Mesendoderm (in vitro differentiated cells): Measurements from ENCODE around the gene RFX4.

ENCODE experiments used
- DNase-seq: peaks from one replicate; pipeline ENCODE4 v3.0.0; 2013
- H2AK5ac ChIP-seq: 2 replicates; pipeline ENCODE4 v1.6.1; 2013; ENCODE audit warnings: low read length, inconsistent platforms
- H2BK120ac ChIP-seq: 2 replicates; pipeline ENCODE4 v1.6.1; 2013; ENCODE audit warnings: low read depth, mild to moderate bottlenecking, low read length, moderate library complexity, mixed read lengths
- H2BK15ac ChIP-seq: replicated peaks from 2 replicates; pipeline ENCODE4 v1.6.1; 2013; ENCODE audit warnings: low read depth, mild to moderate bottlenecking, moderate library complexity
- H2BK5ac ChIP-seq: 2 replicates; pipeline ENCODE4 v1.6.1; 2013; ENCODE audit warnings: low read length, inconsistent platforms
- H3K18ac ChIP-seq: 2 replicates; pipeline ENCODE4 v1.6.1; 2013; ENCODE audit warnings: mild to moderate bottlenecking, low read length, mixed read lengths
- H3K23ac ChIP-seq: one replicate; pipeline ENCODE4 v1.6.1; 2013; ENCODE audit warnings: low read length
- H3K27ac ChIP-seq: 2 replicates; pipeline ENCODE4 v1.5.1; 2013; ENCODE audit warnings: low read depth, mild to moderate bottlenecking, inconsistent platforms, low read length, moderate library complexity
- H3K27me3 ChIP-seq: 2 replicates; pipeline ENCODE4 v1.6.1; 2013; ENCODE audit warnings: low read length, control low read depth, mild to moderate bottlenecking, inconsistent platforms; ENCODE audit not compliant: insufficient read depth, poor library complexity
- H3K36me3 ChIP-seq: 2 replicates; pipeline ENCODE4 v1.6.1; 2013; ENCODE audit warnings: low read length, inconsistent platforms; ENCODE audit not compliant: control insufficient read depth, insufficient read depth
- H3K4ac ChIP-seq: one replicate; pipeline ENCODE4 v1.6.1; 2013; ENCODE audit warnings: low read depth, mild to moderate bottlenecking, low read length, moderate library complexity
- H3K4me1 ChIP-seq: 2 replicates; pipeline ENCODE4 v1.6.1; 2013; ENCODE audit warnings: low read depth, low read length, inconsistent platforms; ENCODE audit not compliant: control insufficient read depth
- H3K4me2 ChIP-seq: 2 replicates; pipeline ENCODE4 v1.6.1; 2013; ENCODE audit warnings: low read length
- H3K4me3 ChIP-seq: 2 replicates; pipeline ENCODE4 v1.5.1; 2013; ENCODE audit warnings: mild to moderate bottlenecking, low read length
- H3K56ac ChIP-seq: one replicate; pipeline ENCODE4 v1.6.1; 2013; ENCODE audit warnings: low read length
- H3K79me1 ChIP-seq: 2 replicates; pipeline ENCODE4 v1.6.1; 2013; ENCODE audit warnings: low read length, inconsistent platforms
- H3K79me2 ChIP-seq: 2 replicates; pipeline ENCODE4 v1.6.1; 2013; ENCODE audit warnings: mild to moderate bottlenecking, low read length; ENCODE audit not compliant: control insufficient read depth, insufficient read depth
- H3K9ac ChIP-seq: 2 replicates; pipeline ENCODE4 v1.6.1; 2013; ENCODE audit warnings: low read length, inconsistent platforms
- H4K5ac ChIP-seq: one replicate; pipeline ENCODE4 v1.6.1; 2013; ENCODE audit warnings: low read length
- H4K8ac ChIP-seq: one replicate; pipeline ENCODE4 v1.6.1; 2013; ENCODE audit warnings: low read depth, mild to moderate bottlenecking, control low read depth, low read length, moderate library complexity
- WGBS: extraction: QIAGEN DNeasy Blood & Tissue Kit; methylation state at CpG from one replicate; pipeline ENCODE4 v1.1.7; 2013; ENCODE audit warnings: low lambda C conversion rate, missing lambda C conversion rate; ENCODE audit not compliant: insufficient coverage; ENCODE audit errors: extremely low coverage; 5-methylcytosine and 5-hydroxymethylcytosine counted together

RFX4 gene

DNA sequence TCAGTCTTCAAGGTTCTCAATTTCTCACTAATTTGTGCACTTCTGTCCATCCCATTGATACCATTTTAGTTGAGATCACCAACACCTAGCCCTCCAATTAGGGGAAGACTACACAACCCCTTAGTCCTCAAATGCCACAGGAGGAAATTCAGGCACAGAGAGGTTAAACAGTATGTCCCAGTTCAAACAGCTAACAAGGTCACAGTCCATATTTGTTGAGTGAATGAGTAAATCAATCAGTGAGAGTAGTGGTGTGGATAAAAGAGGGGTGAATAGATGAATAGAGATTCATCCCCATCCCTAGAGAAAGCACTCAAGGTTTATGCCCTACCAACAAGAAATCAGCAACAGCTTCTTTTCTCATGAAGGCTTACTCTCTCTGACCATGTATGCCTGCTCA lies 97.5 kb downstream of the RFX4 start:
- no peak overlapping the region for H2AK5ac ChIP-seq
- no peak overlapping the region for H3K18ac ChIP-seq
- H3K4me3 ChIP-seq: no peak overlapping the region
- no peak overlapping the region for H3K4ac ChIP-seq
- no peaks in the 10 kb centered on the region for H3K79me1 ChIP-seq
- no peak overlapping the region for H2BK15ac ChIP-seq
- H2BK120ac ChIP-seq: no peak overlapping the region
- no peak overlapping the region for H3K27ac ChIP-seq
- no peak overlapping the region for H4K5ac ChIP-seq
- no peak for DNase-seq
- H3K56ac ChIP-seq: no peak overlapping the region
- no peak overlapping the region for H2BK5ac ChIP-seq
- no peak overlapping the region for H4K8ac ChIP-seq
- H3K27me3 ChIP-seq: no peaks in the 10 kb centered on the region
- H3K79me2 ChIP-seq: no peaks in the 10 kb centered on the region
- no peaks in the 10 kb centered on the region for H3K36me3 ChIP-seq
- H3K9ac ChIP-seq: no peak overlapping the region
- no peaks in the 10 kb centered on the region for H3K4me1 ChIP-seq
- H3K4me2 ChIP-seq: no peak overlapping the region
- H3K23ac ChIP-seq: no peak overlapping the region

- H3K36me3 ChIP-seq: no peaks in the 10 kb centered on the region
- no peaks in the 10 kb centered on the region for H3K79me2 ChIP-seq
- H4K5ac ChIP-seq: no peak overlapping the region
- no peaks in the 10 kb centered on the region for H3K27me3 ChIP-seq
- H3K23ac ChIP-seq: no peak overlapping the region
- no peak overlapping the region for H3K4me2 ChIP-seq
- no peak overlapping the region for H2BK5ac ChIP-seq
- H3K4me1 ChIP-seq: no peaks in the 10 kb centered on the region
- H3K4ac ChIP-seq: no peak overlapping the region
- no peak overlapping the region for H3K18ac ChIP-seq
- H3K4me3 ChIP-seq: no peak overlapping the region
- no CpG with 5 or more reads among the region's 3 CpGs for WGBS
- peak; percentile 91 for DNase-seq
- no peak overlapping the region for H2AK5ac ChIP-seq
- H2BK120ac ChIP-seq: no peak overlapping the region
- no peak overlapping the region for H2BK15ac ChIP-seq
- H3K27ac ChIP-seq: no peak overlapping the region
- no peak overlapping the region for H4K8ac ChIP-seq
- no peaks in the 10 kb centered on the region for H3K79me1 ChIP-seq
- H3K56ac ChIP-seq: no peak overlapping the region
- H3K9ac ChIP-seq: no peak overlapping the region
These were observed 98.4 kb downstream of the RFX4 start for GRCh38 chr12:106681210-106681609.

DNA sequence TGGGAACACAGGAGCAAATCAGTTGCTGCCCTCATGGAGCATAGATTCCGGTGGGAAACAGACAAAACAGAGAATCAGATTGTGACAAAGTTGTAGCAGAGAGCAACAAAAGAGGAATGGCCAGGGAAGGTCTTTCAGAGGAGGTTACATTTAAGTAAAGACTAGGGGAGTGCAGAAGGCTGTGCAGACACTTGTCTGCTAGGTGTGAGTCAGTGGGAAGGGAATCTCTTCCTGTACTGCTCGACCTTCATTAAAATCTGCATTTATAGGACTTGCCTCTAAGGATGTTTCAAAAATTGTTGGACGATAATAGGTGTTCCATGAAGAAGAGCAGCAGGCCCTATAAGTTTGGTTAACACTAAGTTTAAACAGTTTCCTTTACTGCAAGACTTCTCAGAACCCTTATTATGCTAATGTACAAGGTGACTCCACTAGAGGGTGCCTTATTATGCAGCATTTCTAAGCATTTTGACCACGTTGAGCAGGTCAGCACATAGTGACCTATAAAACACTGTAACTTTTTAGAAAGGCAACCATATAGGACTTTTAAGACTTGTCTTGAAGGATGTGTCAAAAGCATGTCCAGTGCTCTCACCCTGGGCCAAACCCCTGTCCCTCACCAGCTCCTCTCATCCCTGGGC lies 99.9 kb downstream of the RFX4 start:
- Histone ChIP-seq H3K23ac (no peak overlapping the region), H2BK120ac (no peak overlapping the region), H3K27me3 (no peaks in the 10 kb centered on the region), H3K79me2 (no peaks in the 10 kb centered on the region), H3K4me2 (no peak overlapping the region), H2BK15ac (no peak overlapping the region), H3K4ac (no peak overlapping the region), H4K8ac (no peak overlapping the region), H3K18ac (no peak overlapping the region), H3K79me1 (no peaks in the 10 kb centered on the region), H3K27ac (no peak overlapping the region), H3K4me1 (no peaks in the 10 kb centered on the region), H3K4me3 (no peak overlapping the region), H2AK5ac (no peak overlapping the region), H4K5ac (no peak overlapping the region), H3K9ac (no peak overlapping the region), H3K56ac (no peak overlapping the region), H3K36me3 (no peaks in the 10 kb centered on the region), H2BK5ac (no peak overlapping the region)
- DNase-seq: no peak
- no CpG with 5 or more reads among the region's 4 CpGs for WGBS

- no peak overlapping the region for H3K23ac ChIP-seq
- no peak overlapping the region for H3K18ac ChIP-seq
- no peak overlapping the region for H4K8ac ChIP-seq
- H3K79me1 ChIP-seq: no peaks in the 10 kb centered on the region
- H3K9ac ChIP-seq: no peak overlapping the region
- no peak overlapping the region for H3K4ac ChIP-seq
- no peaks in the 10 kb centered on the region for H3K4me1 ChIP-seq
- no peak overlapping the region for H2BK5ac ChIP-seq
- no peak overlapping the region for H3K27ac ChIP-seq
- no peak overlapping the region for H2BK120ac ChIP-seq
- H3K4me2 ChIP-seq: no peak overlapping the region
- no peaks in the 10 kb centered on the region for H3K27me3 ChIP-seq
- no CpG with 5 or more reads among the region's 7 CpGs for WGBS
- H3K56ac ChIP-seq: no peak overlapping the region
- DNase-seq: no peak
- no peak overlapping the region for H4K5ac ChIP-seq
- H2BK15ac ChIP-seq: no peak overlapping the region
- H2AK5ac ChIP-seq: no peak overlapping the region
- H3K79me2 ChIP-seq: no peaks in the 10 kb centered on the region
- no peak overlapping the region for H3K4me3 ChIP-seq
- H3K36me3 ChIP-seq: no peaks in the 10 kb centered on the region
These were observed 101.7 kb downstream of the RFX4 start for GRCh38 chr12:106684497-106684896.

- Histone ChIP-seq H3K36me3 (no peaks in the 10 kb centered on the region), H3K4me1 (no peaks in the 10 kb centered on the region), H3K4me3 (no peak overlapping the region), H2BK120ac (no peak overlapping the region), H3K23ac (no peak overlapping the region), H3K56ac (no peak overlapping the region), H3K79me1 (no peaks in the 10 kb centered on the region), H3K27ac (no peak overlapping the region), H3K18ac (no peak overlapping the region), H4K8ac (no peak overlapping the region), H2BK15ac (no peak overlapping the region), H2BK5ac (no peak overlapping the region), H3K27me3 (no peaks in the 10 kb centered on the region), H3K79me2 (no peaks in the 10 kb centered on the region), H3K4me2 (no peak overlapping the region), H3K4ac (no peak overlapping the region), H3K9ac (no peak overlapping the region), H2AK5ac (no peak overlapping the region), H4K5ac (no peak overlapping the region)
- DNase-seq: no peak
These were observed 102.6 kb downstream of the RFX4 start for GRCh38 chr12:106685381-106685780.

- H3K4ac ChIP-seq: no peak overlapping the region
- no peak overlapping the region for H2BK120ac ChIP-seq
- no peaks in the 10 kb centered on the region for H3K36me3 ChIP-seq
- H3K56ac ChIP-seq: no peak overlapping the region
- no peak overlapping the region for H3K4me2 ChIP-seq
- H3K27me3 ChIP-seq: no peaks in the 10 kb centered on the region
- H3K79me2 ChIP-seq: no peaks in the 10 kb centered on the region
- H4K8ac ChIP-seq: no peak overlapping the region
- no peak overlapping the region for H4K5ac ChIP-seq
- no peak for DNase-seq
- H2AK5ac ChIP-seq: no peak overlapping the region
- H3K27ac ChIP-seq: no peak overlapping the region
- H3K4me1 ChIP-seq: no peaks in the 10 kb centered on the region
- no peak overlapping the region for H2BK5ac ChIP-seq
- H3K9ac ChIP-seq: no peak overlapping the region
- H3K79me1 ChIP-seq: no peaks in the 10 kb centered on the region
- H3K4me3 ChIP-seq: no peak overlapping the region
- H2BK15ac ChIP-seq: no peak overlapping the region
- H3K18ac ChIP-seq: no peak overlapping the region
- H3K23ac ChIP-seq: no peak overlapping the region
These were observed 104.9 kb downstream of the RFX4 start for GRCh38 chr12:106687672-106688071.
